Lower leg skin (tissue), 3 donors: ENCODE measurements around the gene JRKL.

ENCODE experiments used
- CTCF ChIP-seq, 3 donors: fragments of 450-650 bp; IDR thresholded peaks; one replicate each; pipeline ENCODE4 v1.5.1; 2016; ENCODE audit warnings: antibody characterized with exemption in 3 of 3, mild to moderate bottlenecking in 3 of 3, moderate library complexity in 2 of 3
- POLR2A ChIP-seq, 2 donors: fragments of 450-650 bp; IDR thresholded peaks; one replicate each; pipeline ENCODE4 v1.6.1; 2016 to 2017; ENCODE audit warnings: antibody characterized with exemption in 2 of 2, mild to moderate bottlenecking in 1 of 2, moderate library complexity in 1 of 2

GRCh38 chr11:96342961-96343711 lies 46.7 kb upstream of the JRKL start, which contains the start of gene MAML2:
- TF ChIP-seq CTCF (IDR thresholded peaks at IDR 0.05) (peak in 1 of 3 donors; percentile 68), POLR2A (IDR thresholded peaks at IDR 0.05) (no peak)
